ENCODE data around the gene MOV10. TPM values are rescaled to one million over a fixed set of nuclear protein-coding genes. Genes with fewer than 3 reads are reported as not detected.

The MOV10 gene
- total and polyA plus RNA-seq, 9 of the 15 experiments (the other 6 are each of a cell fraction or from before 2014, with no cell fraction given): 16.7 to 105 (median 49.5) TPM

- TF ChIP-seq UBTF (IDR thresholded peaks at IDR 0.05; ENCODE audit: borderline replicate concordance in 1 of 2, low read depth in 2 of 2, low read length in 2 of 2) (no peak), CUX1 (CRISPR knock-in tag; IDR thresholded peaks at IDR 0.05) (no peak), TEAD4 (IDR thresholded peaks at IDR 0.05; ENCODE audit: low read length) (peak; percentile 24; the same call in 1 of the 2 replicates), TEAD4 (CRISPR knock-in tag; IDR thresholded peaks at IDR 0.05; ENCODE audit: borderline replicate concordance) (no peak), SIRT6 (IDR thresholded peaks at IDR 0.05; ENCODE audit: low read depth, low read length) (no peak), CEBPZ (IDR thresholded peaks at IDR 0.05; ENCODE audit: borderline replicate concordance, low read depth, low read length) (no peak), DACH1 (IDR thresholded peaks at IDR 0.05; ENCODE audit: partially characterized antibody) (no peak), ZNF695 (CRISPR knock-in tag; IDR thresholded peaks at IDR 0.05) (no peak), ZHX1 (conservative IDR thresholded peaks at IDR 0.05; ENCODE audit: low read length) (no peak), ZKSCAN1 (IDR thresholded peaks at IDR 0.05; ENCODE audit: low read depth, low read length) (no peak)
Measured at GRCh38 chr1:112696578-112697314, 22.3 kb downstream of the MOV10 start (continued).
